Ascending aorta (tissue), 2 donors: ENCODE measurements around the gene OLFM1. TPM values are rescaled to one million over a fixed set of nuclear protein-coding genes. Genes with fewer than 3 reads are reported as not detected.

ENCODE experiments used
- DNase-seq, 2 donors: peaks; one replicate each; pipeline ENCODE4 v3.0.0-alpha.2; 2019; ENCODE audit warnings: low spot score in 2 of 2
- H3K27ac ChIP-seq, 2 donors: fragments of 200-600 bp; sonication (generic); one replicate each; pipeline ENCODE4 v1.5.1; 2016 to 2017; ENCODE audit warnings: mild to moderate bottlenecking in 1 of 2
- H3K27me3 ChIP-seq: fragments of 200-600 bp; sonication (generic); one replicate; pipeline ENCODE4 v1.5.1; 2017
- H3K36me3 ChIP-seq, 2 donors: fragments of 200-600 bp; sonication (generic); one replicate each; pipeline ENCODE4 v1.5.1; 2016
- H3K4me1 ChIP-seq, 2 donors: fragments of 200-600 bp; sonication (generic); one replicate each; pipeline ENCODE4 v1.5.1; 2016 to 2017; ENCODE audit warnings: mild to moderate bottlenecking in 1 of 2
- H3K4me3 ChIP-seq, 2 donors: fragments of 200-600 bp; sonication (generic); one replicate each; pipeline ENCODE4 v1.5.1; 2016 to 2017; ENCODE audit warnings: mild to moderate bottlenecking in 1 of 2
- H3K9me3 ChIP-seq, 2 donors: fragments of 200-600 bp; sonication (generic); one replicate each; pipeline ENCODE4 v1.5.1; 2016
- intact Hi-C: fragments of 100-400 bp; cut with DNase I; formaldehyde crosslinking; loops from one replicate; pipeline ENCODE4 v1.15.1; 2023
- total RNA-seq: library from RNA; depleted of rRNA; stranded (reverse); fragments of >200 nt; gene quantifications from one replicate; pipeline ENCODE4 v1.1.0, GENCODE V29; 2016
- TF ChIP-seq, protein P1 (sequence below), 3 experiments: fragments of 200-600 bp in 2 of 3; fragments of 450-650 bp in 1 of 3; sonication (generic) in 2 of 3; IDR thresholded peaks; one replicate each; pipeline ENCODE4 v1.5.1; 2016 to 2019; ENCODE audit warnings: antibody characterized with exemption in 3 of 3, mild to moderate bottlenecking in 1 of 3, moderate library complexity in 1 of 3

Gene OLFM1
- total RNA-seq, 1 donor from 2014 or later = 102 TPM

DNA sequence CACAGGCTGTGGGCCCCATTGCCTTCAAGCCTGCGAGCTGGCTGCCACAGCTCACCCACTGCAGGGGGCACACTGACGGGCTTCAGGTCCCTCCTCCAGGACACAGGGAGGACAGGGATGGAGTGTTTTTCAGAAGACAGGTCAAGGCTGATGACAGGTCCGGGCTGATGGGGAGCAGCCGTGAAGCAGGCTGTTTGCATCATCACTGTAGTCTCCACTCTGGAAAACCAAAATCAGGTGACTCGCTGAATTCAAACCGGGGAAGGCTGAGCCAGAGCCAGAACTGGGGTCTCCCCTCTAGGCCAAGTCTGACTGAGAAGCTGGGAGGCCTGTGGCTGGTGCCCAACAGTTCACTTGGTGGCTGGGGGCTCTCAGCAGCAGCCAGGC, 48.5 kb downstream of the OLFM1 start:
- no peak overlapping the region for H3K4me3 ChIP-seq
- no peak for DNase-seq
- H3K9me3 ChIP-seq = peaks cover 0 to 2% of the 10 kb centered on the region in 2 donors
- H3K27ac ChIP-seq = no peak overlapping the region
- H3K36me3 ChIP-seq = no peaks in the 10 kb centered on the region
- intact Hi-C loops = no loop called here
- TF ChIP-seq, protein P1, sequence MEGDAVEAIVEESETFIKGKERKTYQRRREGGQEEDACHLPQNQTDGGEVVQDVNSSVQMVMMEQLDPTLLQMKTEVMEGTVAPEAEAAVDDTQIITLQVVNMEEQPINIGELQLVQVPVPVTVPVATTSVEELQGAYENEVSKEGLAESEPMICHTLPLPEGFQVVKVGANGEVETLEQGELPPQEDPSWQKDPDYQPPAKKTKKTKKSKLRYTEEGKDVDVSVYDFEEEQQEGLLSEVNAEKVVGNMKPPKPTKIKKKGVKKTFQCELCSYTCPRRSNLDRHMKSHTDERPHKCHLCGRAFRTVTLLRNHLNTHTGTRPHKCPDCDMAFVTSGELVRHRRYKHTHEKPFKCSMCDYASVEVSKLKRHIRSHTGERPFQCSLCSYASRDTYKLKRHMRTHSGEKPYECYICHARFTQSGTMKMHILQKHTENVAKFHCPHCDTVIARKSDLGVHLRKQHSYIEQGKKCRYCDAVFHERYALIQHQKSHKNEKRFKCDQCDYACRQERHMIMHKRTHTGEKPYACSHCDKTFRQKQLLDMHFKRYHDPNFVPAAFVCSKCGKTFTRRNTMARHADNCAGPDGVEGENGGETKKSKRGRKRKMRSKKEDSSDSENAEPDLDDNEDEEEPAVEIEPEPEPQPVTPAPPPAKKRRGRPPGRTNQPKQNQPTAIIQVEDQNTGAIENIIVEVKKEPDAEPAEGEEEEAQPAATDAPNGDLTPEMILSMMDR (IDR thresholded peaks at IDR 0.05) = no peak
- H3K4me1 ChIP-seq = no peaks in the 10 kb centered on the region
- no peaks in the 10 kb centered on the region for H3K27me3 ChIP-seq

DNA sequence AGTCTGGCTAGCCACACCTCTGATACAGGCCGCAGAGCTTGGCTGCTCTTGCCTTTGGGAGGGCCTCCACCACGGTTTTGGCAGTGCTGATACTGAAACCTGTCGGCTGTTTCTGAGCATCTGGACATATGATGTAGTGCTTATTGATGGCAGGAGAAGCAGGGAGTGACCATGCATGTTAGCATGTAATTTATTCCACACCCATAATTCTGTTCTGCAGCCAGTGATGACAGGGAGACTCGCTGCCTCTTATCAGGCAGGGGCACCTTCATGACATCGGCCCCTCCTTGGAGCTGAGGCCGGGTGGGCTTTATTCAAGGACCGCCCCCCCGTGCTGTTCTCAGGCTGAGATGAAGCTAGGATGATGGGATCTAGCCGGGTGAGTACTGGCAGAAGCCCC, 49.0 kb downstream of the OLFM1 start:
- H3K4me3 ChIP-seq = no peak overlapping the region
- no peak for DNase-seq
- no peaks in the 10 kb centered on the region for H3K36me3 ChIP-seq
- no peaks in the 10 kb centered on the region for H3K4me1 ChIP-seq
- H3K27ac ChIP-seq = no peak overlapping the region
- TF ChIP-seq, protein P1 (IDR thresholded peaks at IDR 0.05) = no peak
- H3K27me3 ChIP-seq = no peaks in the 10 kb centered on the region
- intact Hi-C loops = no loop called here
- peaks cover 0 to 2% of the 10 kb centered on the region in 2 donors for H3K9me3 ChIP-seq

DNA sequence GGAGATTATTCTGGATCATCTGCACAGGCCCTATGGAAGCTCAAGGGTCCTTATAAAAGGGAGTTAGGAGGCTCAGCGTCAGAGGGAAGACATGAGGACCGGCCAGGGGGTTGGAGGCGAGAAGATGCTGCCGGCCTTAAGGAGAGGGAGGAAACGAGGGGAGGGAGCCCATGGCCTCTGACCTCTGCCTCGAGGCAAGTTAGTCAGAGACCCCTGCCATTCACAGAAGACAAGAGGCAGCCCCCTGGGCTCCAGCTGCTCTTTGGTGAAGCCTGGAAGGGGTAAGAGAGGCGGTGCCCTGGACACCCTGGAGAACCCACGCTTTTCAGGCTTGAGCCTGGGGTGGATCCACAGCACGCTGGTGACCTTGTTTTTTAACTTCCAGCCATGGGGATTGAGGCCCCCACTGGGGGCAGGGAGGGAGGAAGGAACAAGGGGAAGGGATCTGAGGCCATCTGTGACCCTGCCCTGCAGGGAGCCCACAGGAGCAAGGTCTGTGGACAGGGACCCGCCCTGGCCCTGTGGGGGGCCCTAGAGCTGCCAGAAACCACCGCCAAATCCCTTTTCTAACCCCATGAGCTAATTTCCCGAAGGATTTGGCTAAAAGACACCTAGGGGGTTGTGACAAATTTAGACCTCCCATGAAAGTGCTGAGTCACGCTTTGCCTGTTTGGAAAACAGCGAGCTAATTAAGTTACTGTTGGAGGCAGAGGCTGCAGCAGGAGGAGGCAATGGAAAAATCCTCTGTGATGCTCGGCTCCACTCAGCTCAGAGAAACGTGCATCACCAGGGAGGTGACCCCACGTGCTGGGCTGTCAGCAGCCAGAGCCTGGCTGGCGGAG, 49.7 kb downstream of the OLFM1 start:
- no peak for DNase-seq
- H3K36me3 ChIP-seq = no peaks in the 10 kb centered on the region
- H3K4me3 ChIP-seq = no peak overlapping the region
- H3K27ac ChIP-seq = no peak overlapping the region
- peaks cover 0 to 2% of the 10 kb centered on the region in 2 donors for H3K9me3 ChIP-seq
- intact Hi-C loops = no loop called here
- no peaks in the 10 kb centered on the region for H3K27me3 ChIP-seq
- no peaks in the 10 kb centered on the region for H3K4me1 ChIP-seq
- TF ChIP-seq, protein P1 (IDR thresholded peaks at IDR 0.05) = no peak

DNA sequence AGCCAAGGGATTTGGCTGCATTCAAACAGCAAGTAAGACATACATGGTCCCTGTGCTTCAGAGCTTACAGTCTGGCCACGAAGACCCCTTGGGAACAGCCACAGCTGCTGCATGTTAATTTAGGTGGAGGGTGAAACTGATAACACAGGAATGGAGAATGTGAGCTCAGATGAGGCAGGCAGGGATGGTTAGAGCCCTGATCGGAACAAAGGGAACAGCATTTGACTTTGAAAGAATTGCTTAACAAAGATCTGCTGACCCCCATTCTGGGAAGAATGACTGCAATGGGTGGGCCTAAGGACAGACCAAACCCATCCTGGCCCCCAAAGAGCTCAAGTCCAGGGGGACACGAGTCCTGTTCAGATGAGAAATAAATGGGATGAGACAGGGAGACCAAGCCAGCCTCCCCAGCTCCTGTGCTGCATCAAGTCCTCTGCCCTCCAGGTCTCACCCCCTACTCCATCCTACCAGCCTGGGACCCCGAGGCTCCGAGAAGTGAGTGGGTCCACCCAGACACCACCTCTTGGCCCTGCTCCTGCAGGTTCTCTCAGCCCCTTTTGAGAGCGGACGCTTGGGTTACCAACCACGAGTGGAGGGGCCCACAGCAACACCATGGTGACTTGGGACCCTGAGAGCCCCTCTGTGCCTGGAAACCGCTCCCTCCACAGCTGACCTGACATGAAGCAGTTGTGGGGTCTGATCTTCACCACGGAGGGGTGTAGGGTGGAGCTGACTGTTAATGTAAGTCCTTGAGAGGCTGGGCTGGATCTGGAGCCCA, 50.8 kb downstream of the OLFM1 start:
- no peak overlapping the region for H3K27ac ChIP-seq
- peaks cover 0 to 2% of the 10 kb centered on the region in 2 donors for H3K9me3 ChIP-seq
- H3K4me1 ChIP-seq = no peaks in the 10 kb centered on the region
- intact Hi-C loops = no loop called here
- no peaks in the 10 kb centered on the region for H3K36me3 ChIP-seq
- DNase-seq = no peak
- H3K27me3 ChIP-seq = no peaks in the 10 kb centered on the region
- no peak overlapping the region for H3K4me3 ChIP-seq
- TF ChIP-seq, protein P1 (IDR thresholded peaks at IDR 0.05) = no peak

DNA sequence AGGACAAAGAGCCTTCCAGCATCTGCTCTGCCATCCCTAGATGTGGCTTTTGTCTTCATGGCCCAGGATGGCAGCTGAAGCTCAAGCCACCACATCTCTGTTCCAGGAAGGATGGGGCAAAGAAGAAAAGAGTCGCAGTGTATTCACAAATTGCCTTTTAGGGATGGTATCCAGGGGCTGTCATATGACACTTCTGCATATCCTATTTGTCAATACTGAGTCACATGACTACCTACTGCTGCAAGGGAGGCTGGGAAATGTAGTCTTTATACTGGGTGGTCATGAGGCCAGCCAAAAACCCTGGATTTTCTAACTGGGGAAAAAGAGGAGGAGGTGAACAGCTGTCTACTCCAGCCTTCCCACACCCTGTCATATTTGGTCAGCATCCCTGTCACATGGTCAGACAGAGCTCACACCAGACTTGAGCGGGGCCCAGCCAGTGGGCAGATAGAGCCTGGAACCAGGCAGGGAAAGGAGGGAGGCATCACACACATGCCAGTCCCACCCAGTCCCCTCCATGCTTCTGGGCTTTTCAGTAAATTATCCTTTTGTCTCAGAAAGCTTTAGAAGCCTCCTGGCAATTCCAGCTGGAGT, 52.0 kb downstream of the OLFM1 start:
- peaks cover 0 to 2% of the 10 kb centered on the region in 2 donors for H3K9me3 ChIP-seq
- TF ChIP-seq, protein P1 (IDR thresholded peaks at IDR 0.05) = no peak
- intact Hi-C loops = no loop called here
- no peaks in the 10 kb centered on the region for H3K27me3 ChIP-seq
- no peak for DNase-seq
- no peak overlapping the region for H3K4me3 ChIP-seq
- no peak overlapping the region for H3K27ac ChIP-seq
- no peaks in the 10 kb centered on the region for H3K4me1 ChIP-seq
- H3K36me3 ChIP-seq = no peaks in the 10 kb centered on the region
